Activated naive CD4-positive, alpha-beta T cell treated with anti-CD3 and anti-CD28 coated beads for 36 hours (primary cell): ENCODE results near the gene CCDC102A. TPM values are rescaled to one million over a fixed set of nuclear protein-coding genes. Genes with fewer than 3 reads are reported as not detected.

Source experiments
- CTCF ChIA-PET: fragments of 350-600 bp; sonication (Branson Sonifier 250); formaldehyde crosslinking; loops from one replicate; lab custom pipeline; 2021; ENCODE audit warnings: antibody characterized with exemption; lab: Charles Lee
- DNase-seq: peaks from one replicate; pipeline ENCODE4 v3.0.0-alpha.2; 2020
- H3K27ac Mint-ChIP-seq: one replicate; pipeline ENCODE4 v1.8.0; 2021; ENCODE audit warnings: mild to moderate bottlenecking, mixed read lengths
- H3K27me3 Mint-ChIP-seq: one replicate; pipeline ENCODE4 v1.8.0; 2021; ENCODE audit warnings: low read depth, mixed read lengths
- H3K36me3 Mint-ChIP-seq: one replicate; pipeline ENCODE4 v1.8.0; 2021; ENCODE audit warnings: low read depth, mixed read lengths
- H3K4me1 Mint-ChIP-seq: one replicate; pipeline ENCODE4 v1.8.0; 2021; ENCODE audit warnings: low read depth, mixed read lengths
- H3K4me3 Mint-ChIP-seq: one replicate; pipeline ENCODE4 v1.8.0; 2021; ENCODE audit warnings: mild to moderate bottlenecking, moderate library complexity, mixed read lengths
- H3K9me3 Mint-ChIP-seq: one replicate; pipeline ENCODE4 v1.8.0; 2021; ENCODE audit warnings: mixed read lengths
- intact Hi-C: fragments of 100-400 bp; cut with micrococcal nuclease; formaldehyde crosslinking; loops from one replicate; pipeline ENCODE4 v1.15.1; 2023
- total RNA-seq, 2 experiments: library from RNA; stranded (reverse); gene quantifications; one replicate each; pipeline ENCODE4 v1.2.3, GENCODE V29; 2021

The CCDC102A gene
- total RNA-seq, 2 experiments from 2014 or later: 7.1 to 7.7 TPM

DNA sequence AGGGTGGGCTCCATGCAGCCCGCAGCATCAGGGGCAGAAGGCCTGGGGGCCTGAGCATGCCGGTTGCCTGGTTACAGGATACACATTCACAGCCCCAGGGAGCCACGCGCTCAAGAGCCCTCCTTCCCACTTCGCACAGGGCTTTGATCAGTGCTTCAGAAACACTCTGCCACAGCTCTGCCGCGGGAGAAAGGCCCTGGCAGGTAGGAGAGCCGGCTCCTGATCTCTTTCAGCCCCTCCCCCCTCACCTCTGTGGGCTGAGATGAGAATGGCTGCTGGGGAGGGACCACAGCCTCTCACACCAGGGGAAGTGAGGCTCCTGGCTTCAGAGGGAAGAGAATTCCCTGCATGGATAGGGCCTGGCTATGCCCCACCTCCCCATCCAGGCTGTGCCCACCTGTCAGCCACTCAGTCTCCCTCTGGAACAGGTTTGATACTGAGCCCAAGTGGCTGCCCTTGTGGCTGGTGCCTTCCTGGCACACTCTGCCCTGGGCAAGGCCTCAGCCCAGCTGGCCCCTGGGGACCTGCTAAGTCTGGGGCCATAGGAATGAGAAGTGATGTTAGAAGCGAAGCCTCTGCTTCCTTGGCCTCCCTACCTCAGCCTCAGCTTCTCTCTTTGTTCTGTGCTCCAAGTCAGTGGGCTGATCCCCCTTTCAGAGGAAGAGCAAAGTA, 58.7 kb downstream of the CCDC102A start:
- no peaks in the 10 kb centered on the region for H3K27me3 Mint-ChIP-seq
- H3K4me1 Mint-ChIP-seq: peaks cover 22% of the 10 kb centered on the region
- CTCF ChIA-PET: interaction anchor here (6.0 kb wide), 1 partner anchor 41 kb away, joined by 71 read pairs; no protein-coding TSS in a partner anchor
- no peaks in the 10 kb centered on the region for H3K36me3 Mint-ChIP-seq
- intact Hi-C loops: no loop called here
- no peaks in the 10 kb centered on the region for H3K9me3 Mint-ChIP-seq
- H3K4me3 Mint-ChIP-seq: no peak overlapping the region
- H3K27ac Mint-ChIP-seq: no peak overlapping the region
- no peak for DNase-seq

DNA sequence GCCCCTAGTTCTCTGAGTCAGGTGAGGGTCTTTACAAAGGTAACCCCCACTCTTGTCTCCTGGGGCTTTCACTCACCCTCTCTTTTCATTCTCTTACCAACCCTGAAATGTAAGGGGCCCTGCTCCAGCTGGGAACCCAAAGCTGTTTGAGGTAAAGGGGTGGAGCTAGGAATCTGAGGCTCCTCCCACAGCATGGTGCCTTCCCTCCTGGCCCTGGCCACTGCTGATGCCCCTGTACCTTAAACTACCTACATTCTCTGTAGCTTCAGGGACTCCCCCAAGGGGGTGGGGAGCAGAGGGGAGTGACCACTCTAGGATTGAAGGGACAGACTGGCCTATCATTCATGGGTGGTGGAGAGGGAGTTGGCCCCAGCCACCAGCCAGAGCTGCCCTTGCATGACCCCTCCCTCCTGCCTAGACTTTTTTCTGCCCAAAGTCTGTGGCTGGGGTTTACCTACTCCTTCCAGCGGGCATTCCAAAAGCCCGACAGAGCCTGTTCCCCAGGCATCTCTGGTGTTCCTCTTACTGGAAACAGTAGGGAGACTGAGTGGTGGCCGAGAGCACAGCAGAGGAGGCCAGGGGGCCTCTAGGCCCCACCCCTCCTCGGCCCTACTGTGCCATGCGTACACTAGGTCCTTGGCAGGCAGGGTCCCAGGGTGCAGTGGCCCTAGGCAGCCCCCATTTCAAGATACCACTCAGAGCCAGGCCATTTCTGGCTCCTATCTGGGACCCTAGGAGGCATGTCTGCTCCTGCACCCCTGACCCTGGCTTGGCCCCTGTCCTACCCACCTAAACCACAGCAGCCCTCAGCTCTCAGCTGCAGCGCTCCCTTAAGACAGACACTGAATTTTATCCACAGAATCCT, 59.6 kb downstream of the CCDC102A start:
- no peaks in the 10 kb centered on the region for H3K27me3 Mint-ChIP-seq
- H3K27ac Mint-ChIP-seq: peak overlapping the region; percentile 63
- H3K4me3 Mint-ChIP-seq: no peak overlapping the region
- peak; percentile 36 for DNase-seq
- intact Hi-C loops: loop anchor here (1.0 kb wide), 1 partner anchor 10 kb away; the partner anchor contains the start of gene DOK4
- H3K4me1 Mint-ChIP-seq: peaks cover 22% of the 10 kb centered on the region
- CTCF ChIA-PET: interaction anchor here (0.9 to 6.0 kb wide), 5 partner anchors 10 to 59 kb away, joined by 3 to 71 read pairs (median 6); partner anchors contain the start of genes DOK4 and POLR2C
- H3K9me3 Mint-ChIP-seq: no peaks in the 10 kb centered on the region
- peaks cover 4% of the 10 kb centered on the region for H3K36me3 Mint-ChIP-seq

DNA sequence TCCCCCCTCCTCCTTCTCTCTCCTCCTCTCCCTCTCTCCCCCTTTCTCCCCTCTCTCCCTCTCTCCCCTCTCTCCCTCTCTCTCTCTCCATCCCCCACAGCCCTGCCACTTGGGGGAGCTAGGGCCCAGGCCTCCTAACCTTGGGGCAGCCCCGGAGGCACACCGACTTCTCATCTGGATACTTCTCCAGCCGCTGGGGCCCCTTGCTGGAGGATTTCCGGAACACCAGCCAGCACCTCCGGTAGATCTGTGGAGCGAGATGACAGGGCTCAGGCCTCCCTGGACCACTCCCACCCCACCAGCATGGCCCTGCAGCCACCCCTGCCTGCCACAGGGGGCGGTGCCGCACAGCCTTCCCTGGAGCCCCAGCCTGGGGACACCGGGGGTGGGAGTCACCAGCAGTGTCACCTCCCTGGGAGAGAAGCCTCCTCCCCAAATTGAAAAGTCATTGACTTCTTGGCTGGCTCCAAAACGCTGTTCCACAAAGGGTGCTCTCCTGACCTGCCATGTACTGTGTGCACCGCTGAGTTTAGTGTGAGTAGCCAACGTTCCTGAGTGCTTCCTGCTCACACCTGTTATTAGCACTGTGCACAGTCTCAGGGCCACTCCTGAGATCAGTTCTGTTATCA, 60.5 kb downstream of the CCDC102A start:
- peaks cover 22% of the 10 kb centered on the region for H3K4me1 Mint-ChIP-seq
- no peak overlapping the region for H3K4me3 Mint-ChIP-seq
- H3K27me3 Mint-ChIP-seq: no peaks in the 10 kb centered on the region
- CTCF ChIA-PET: interaction anchor here (0.9 to 6.0 kb wide), 10 partner anchors 11 to 126 kb away, joined by 3 to 71 read pairs (median 5); partner anchors contain the start of genes DOK4 and POLR2C
- H3K9me3 Mint-ChIP-seq: no peaks in the 10 kb centered on the region
- peak; percentile 96 for DNase-seq
- peak overlapping the region; percentile 63 for H3K27ac Mint-ChIP-seq
- H3K36me3 Mint-ChIP-seq: peaks cover 4% of the 10 kb centered on the region
- intact Hi-C loops: loop anchor here (1.0 to 2.0 kb wide), 8 partner anchors 10 to 259 kb away; partner anchors contain the start of genes DOK4 and KATNB1

DNA sequence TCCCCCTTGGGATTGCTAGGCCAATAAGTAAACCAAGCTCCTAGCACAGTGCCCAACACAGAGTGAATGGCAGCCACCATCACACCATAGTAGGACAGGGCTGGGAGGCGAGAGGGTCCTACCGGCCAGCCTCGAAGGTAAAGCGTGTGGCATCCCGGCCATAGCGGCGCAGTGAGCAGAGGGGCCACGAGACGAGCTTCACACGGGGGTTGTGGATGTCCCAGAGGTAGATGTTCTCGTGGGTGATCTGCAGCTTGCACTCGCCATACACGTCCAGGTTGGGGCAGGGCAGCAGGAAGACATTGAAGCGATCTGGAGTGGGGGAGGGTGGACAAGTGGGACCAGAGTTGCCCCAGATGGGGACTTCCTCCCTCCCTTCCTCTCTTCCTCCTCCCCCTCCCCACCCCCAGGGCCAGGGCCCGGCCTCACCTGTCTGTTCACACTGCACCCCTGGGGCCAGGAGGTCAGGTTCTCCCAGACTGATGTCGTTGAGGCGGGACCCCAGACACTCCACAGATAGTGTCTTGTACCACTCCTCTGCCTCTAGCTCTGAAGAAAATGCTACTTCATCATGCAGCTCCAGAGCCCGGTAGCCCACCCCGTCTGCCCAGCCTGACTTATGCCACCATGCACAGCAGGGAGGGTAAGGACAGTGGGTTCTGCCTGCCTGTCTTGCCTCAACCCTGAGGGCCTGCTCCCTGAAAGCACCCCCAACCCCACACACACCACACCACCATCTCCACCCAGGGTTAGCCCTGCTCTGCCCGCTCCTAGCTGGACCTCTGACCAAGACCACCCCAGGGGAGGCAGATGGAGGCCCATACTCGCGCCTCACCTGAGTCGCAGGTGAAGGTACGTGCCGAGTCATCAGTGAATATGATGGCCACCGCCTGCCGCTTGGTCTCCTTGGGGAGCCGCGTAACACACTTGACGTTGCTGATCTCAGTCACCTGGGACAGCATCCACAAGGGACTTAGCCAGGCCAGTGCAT, 61.4 kb downstream of the CCDC102A start:
- no peaks in the 10 kb centered on the region for H3K9me3 Mint-ChIP-seq
- no peak overlapping the region for H3K4me3 Mint-ChIP-seq

DNA sequence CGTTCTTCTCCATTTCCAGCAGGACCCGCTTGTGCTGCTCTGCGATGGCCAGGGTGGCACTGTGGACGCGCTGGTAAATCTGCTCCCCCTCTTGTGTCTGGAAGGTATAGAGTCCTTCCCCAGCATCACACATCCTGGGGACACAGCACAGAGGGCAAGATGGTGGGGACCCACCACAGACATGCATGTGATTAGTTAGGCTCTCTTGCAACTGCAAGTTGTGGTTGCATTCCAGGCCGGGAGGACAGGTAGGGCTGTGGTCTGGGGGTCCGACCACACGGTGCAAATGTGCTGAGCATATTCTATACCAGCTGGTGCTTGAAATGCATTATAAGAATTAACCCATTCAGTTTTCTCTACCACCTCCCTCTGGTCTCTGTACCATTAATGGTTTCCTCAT, 62.5 kb downstream of the CCDC102A start:
- intact Hi-C loops: loop anchor here (2.0 kb wide), 2 partner anchors 27 to 117 kb away; no protein-coding TSS in a partner anchor
- H3K27ac Mint-ChIP-seq: no peak overlapping the region
- CTCF ChIA-PET: interaction anchor here (0.6 to 6.0 kb wide), 5 partner anchors 10 to 389 kb away, joined by 3 to 71 read pairs (median 5); partner anchors contain the start of gene POLR2C
- no peak overlapping the region for H3K4me3 Mint-ChIP-seq
- peaks cover 19% of the 10 kb centered on the region for H3K4me1 Mint-ChIP-seq
- no peaks in the 10 kb centered on the region for H3K27me3 Mint-ChIP-seq
- no peak for DNase-seq
- peaks cover 8% of the 10 kb centered on the region for H3K36me3 Mint-ChIP-seq
- H3K9me3 Mint-ChIP-seq: no peaks in the 10 kb centered on the region

More for the DNA sequence above, 61.4 kb downstream of the CCDC102A start:
- no peaks in the 10 kb centered on the region for H3K27me3 Mint-ChIP-seq
- intact Hi-C loops: loop anchor here (1.0 to 2.0 kb wide), 7 partner anchors 26 to 260 kb away; partner anchors contain the start of gene KATNB1
- H3K36me3 Mint-ChIP-seq: peaks cover 6% of the 10 kb centered on the region
- H3K27ac Mint-ChIP-seq: peak overlapping the region; percentile 76
- CTCF ChIA-PET: interaction anchor here (0.7 to 6.0 kb wide), 10 partner anchors 8 to 127 kb away, joined by 3 to 71 read pairs (median 6); partner anchors contain the start of genes DOK4 and POLR2C
- DNase-seq: no peak
- H3K4me1 Mint-ChIP-seq: peaks cover 22% of the 10 kb centered on the region

DNA sequence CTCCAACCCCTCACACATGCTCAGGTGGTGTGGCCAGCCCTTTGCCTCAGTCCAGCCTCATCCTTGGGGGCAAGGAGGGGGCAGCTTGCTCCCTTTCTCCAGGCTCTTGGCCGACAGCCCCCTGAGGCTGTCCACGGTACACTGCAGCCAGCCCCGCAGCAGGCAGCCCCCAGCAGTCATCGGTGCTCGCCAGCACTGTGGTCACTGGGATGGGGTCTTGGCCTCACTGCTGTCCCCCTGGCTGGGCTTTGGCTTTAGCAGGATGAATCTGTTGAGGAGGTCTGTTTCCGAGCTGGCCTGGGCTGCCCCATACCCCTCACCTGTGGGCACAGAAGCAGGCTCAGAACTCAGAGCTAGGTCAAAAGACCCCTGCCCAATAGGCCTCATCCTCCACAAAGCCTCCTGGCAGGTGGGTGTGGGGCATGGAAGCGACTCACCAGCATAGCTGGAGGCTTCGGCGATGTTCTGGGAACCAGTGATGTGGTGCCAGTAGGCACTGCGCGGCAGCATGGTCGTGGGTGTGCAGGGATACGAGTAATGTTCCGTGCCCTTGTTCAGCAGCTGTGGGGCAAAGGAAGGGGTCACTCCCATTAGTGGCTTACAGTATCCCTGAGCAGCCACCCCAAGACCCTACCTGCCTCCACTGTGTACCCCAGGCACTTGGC, 63.1 kb downstream of the CCDC102A start:
- intact Hi-C loops: no loop called here
- Mint-ChIP-seq H3K36me3 (peaks cover 10% of the 10 kb centered on the region), H3K4me1 (peaks cover 16% of the 10 kb centered on the region), H3K27me3 (no peaks in the 10 kb centered on the region), H3K27ac (no peak overlapping the region), H3K9me3 (no peaks in the 10 kb centered on the region), H3K4me3 (no peak overlapping the region)
- no peak for DNase-seq
- CTCF ChIA-PET: interaction anchor here (0.5 to 6.0 kb wide), 4 partner anchors 11 to 389 kb away, joined by 3 to 71 read pairs (median 20); partner anchors contain the start of gene POLR2C

DNA sequence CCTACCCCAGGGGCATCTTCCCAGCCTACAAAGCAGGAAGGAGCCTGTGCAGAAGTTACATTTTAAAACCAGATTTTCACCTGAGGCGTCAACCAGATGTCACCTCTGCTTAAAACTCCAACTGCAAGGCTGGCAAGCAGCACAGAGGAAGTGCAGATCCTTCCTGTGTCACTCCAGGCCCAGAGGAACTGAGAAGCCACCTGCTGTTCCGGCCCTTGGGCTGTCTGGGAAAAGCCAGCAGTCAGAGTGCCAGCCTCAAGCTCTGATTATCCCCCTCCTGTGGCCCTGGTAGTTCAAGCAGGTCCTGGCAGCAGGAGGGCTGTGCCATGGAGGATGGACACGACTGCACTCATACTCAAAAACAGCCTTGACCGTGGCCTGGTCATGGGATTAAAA, 63.7 kb downstream of the CCDC102A start:
- no peaks in the 10 kb centered on the region for H3K9me3 Mint-ChIP-seq
- intact Hi-C loops: no loop called here
- H3K4me1 Mint-ChIP-seq: peaks cover 16% of the 10 kb centered on the region
- peaks cover 12% of the 10 kb centered on the region for H3K36me3 Mint-ChIP-seq
- no peak overlapping the region for H3K4me3 Mint-ChIP-seq
- CTCF ChIA-PET: interaction anchor here (5.6 to 6.0 kb wide), 2 partner anchors 10 to 46 kb away, joined by 37 to 71 read pairs; partner anchors contain the start of gene POLR2C
- no peaks in the 10 kb centered on the region for H3K27me3 Mint-ChIP-seq
- no peak overlapping the region for H3K27ac Mint-ChIP-seq
- DNase-seq: no peak

DNA sequence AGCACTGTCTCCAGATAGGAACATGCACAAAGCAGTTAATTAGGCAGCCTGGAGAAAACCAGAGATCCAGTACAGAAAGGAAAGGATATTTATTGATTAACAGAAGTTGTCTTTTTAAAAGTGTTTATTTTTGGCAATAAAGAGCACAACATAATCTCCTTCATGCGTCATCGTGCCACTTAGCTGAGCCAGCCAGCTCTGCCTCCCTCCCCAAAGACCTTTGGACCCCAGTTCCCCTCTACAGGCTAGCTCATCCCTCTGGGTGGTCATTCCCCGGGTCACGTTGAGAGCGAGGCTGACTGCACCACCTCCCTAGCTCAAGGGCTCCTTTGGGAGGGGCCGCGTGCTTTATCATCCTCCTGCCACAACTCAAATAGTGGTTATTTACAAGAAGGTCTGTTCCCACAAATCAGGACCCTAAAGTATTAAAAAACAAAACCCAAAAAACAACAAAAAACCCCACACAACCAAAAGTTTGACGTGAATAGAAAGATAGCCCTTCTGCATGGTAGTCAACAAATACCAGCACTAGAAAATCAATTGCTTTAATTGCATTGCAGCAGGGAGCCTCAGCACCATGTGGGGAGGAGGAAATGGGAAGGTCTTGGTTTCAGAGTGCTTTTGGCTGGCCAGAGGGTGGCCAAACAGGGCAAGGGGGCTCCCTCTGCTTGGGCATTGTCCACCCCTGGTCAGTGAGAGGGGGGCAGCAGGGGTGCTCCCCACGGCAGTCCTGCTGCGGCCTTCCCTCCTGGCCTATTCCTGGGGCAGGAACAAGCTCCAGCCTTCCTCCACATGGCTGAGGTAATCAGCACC, 64.3 kb downstream of the CCDC102A start:
- Mint-ChIP-seq H3K27ac (peak overlapping the region; percentile 56), H3K36me3 (peaks cover 12% of the 10 kb centered on the region)
- CTCF ChIA-PET: interaction anchor here (1.1 to 6.0 kb wide), 3 partner anchors 10 to 53 kb away, joined by 3 to 71 read pairs (median 37); partner anchors contain the start of gene POLR2C

DNA sequence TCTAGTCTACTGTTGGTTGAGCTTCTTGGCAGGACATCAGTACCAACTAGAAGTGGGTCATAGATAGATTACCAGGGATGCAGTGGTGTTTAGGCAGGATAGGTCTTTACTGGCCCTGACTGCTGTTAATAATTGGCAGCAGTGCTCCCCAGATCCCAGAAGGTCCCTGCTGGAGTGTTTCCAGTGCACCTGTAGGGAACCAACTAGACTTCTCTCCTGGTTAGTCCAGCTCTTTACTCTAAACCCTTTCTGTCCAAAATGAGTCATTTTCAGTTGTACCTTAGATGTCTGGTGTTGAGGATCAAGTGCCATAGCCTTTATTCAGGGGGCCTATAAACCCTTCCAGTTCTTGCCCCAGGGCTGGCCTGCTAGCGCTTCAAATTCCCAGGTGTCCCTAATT, 65.2 kb downstream of the CCDC102A start:
- DNase-seq: no peak
- Mint-ChIP-seq H3K9me3 (no peaks in the 10 kb centered on the region), H3K4me3 (no peak overlapping the region), H3K27ac (no peak overlapping the region), H3K27me3 (no peaks in the 10 kb centered on the region), H3K36me3 (peaks cover 14% of the 10 kb centered on the region), H3K4me1 (peaks cover 12% of the 10 kb centered on the region)
- CTCF ChIA-PET: interaction anchor here (0.8 to 5.6 kb wide), 3 partner anchors 9 to 52 kb away, joined by 3 to 37 read pairs (median 3); partner anchors contain the start of gene POLR2C
- intact Hi-C loops: no loop called here

More for the DNA sequence above, 64.3 kb downstream of the CCDC102A start:
- intact Hi-C loops: no loop called here
- no peaks in the 10 kb centered on the region for H3K9me3 Mint-ChIP-seq
- H3K27me3 Mint-ChIP-seq: no peaks in the 10 kb centered on the region
- no peak for DNase-seq
- H3K4me1 Mint-ChIP-seq: peaks cover 16% of the 10 kb centered on the region
- no peak overlapping the region for H3K4me3 Mint-ChIP-seq

DNA sequence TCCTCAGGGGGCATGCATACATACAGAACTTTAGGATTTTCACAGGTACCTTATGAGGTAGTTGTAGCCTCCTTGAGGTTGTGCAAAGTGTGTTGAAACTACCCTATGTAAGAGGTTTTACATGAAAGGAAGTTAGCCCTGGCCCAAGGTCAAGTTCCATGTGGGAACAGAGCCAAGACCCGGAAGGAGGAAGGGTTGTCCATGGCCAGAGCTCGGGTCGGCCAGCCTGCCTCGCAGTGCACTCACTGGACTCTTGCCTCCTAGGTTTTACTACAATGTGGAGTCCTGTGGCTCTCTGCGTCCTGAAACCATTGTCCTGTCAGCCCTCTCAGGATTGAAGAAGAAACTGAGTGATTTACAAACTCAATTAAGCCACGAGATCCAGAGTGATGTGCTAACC, 65.7 kb downstream of the CCDC102A start:
- DNase-seq: no peak
- Mint-ChIP-seq H3K9me3 (no peaks in the 10 kb centered on the region), H3K4me1 (peaks cover 12% of the 10 kb centered on the region), H3K27ac (no peak overlapping the region), H3K36me3 (peaks cover 15% of the 10 kb centered on the region), H3K27me3 (no peaks in the 10 kb centered on the region), H3K4me3 (no peak overlapping the region)
- CTCF ChIA-PET: interaction anchor here (0.8 kb wide), 1 partner anchor 49 kb away, joined by 3 read pairs; no protein-coding TSS in a partner anchor
- intact Hi-C loops: no loop called here
